ENCODE results near the gene YIPF5.

The YIPF5 gene

DNA sequence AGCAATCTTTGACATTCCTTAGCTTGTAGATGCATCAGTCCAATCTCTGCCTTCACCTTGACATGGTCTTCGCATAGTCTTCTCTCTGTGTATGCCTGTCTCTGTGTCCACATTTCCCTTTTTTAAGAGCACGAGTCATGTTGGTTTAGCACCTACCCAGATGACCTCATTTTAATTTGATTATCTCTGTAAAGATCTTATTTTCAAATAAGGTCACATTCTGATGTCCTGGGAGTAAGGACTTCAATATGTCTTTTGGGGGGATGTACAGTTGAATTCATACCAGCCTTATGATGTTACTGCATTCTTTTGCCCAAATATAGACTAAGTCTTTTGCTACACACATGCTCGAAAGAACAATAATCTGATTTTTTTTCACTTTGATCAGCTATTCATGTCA lies 7.1 kb upstream of the YIPF5 start:
- no peak for DNase-seq

DNA sequence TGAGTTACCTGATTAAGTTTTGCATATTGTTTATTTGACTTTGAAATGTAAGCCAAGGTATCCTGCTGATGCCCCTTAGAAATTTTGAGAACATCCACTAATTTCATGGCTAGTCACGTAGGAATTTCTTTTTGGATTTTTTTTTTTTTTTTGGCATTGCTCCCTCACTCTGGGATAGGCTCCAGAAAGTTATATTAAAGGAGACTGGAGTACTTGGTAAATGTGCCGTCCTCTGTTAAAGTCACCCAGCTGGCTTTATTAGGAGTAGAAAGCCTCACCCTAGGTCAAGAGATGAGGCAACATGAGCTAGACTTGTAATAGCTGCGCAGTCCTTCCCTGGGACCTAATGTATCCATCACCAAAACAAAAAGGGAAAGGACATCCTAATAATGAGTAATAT lies 3.3 kb upstream of the YIPF5 start:
- no peak for DNase-seq

DNA sequence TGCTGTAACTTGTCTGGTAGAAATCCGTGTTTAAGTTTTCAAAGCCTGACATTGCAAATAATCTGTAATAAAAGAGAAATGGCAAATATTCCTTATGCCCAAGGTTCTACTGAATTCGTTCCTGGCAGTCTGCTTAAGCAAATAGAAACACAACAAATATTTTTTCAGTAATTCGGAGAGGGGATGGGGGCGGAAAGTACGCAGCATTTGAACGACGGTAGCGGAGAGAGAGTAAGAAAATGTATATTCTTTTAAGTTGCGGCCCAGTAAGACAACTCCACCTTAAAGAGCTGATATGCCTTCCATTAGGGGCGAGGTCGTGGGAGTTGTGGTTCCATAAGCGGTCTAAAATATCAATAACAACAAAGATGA lies 569 bp downstream of the YIPF5 start:
- DNase-seq, result no peak

- DNase-seq, result no peak
Observed at GRCh38 chr5:144167998-144168397, 2.5 kb downstream of the YIPF5 start.

DNA sequence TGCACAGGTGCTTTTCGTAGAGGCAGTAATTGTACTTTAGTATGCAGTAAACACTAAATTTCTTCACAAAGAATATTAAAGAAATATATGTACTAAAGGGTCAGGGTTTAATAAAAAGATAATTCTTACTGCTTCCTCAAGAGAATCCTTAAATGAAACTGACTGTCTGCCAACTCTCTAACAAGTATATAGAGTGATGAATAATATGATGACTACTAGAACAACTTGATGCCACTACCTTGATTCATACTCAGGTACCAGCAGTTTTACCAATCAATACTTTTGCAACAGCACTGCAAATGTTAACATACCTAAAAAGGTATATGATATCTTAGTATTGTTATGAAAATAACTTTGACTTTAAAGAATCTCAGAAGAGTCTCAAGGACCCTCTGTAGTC lies 3.8 kb downstream of the YIPF5 start:
- DNase-seq, result no peak

DNA sequence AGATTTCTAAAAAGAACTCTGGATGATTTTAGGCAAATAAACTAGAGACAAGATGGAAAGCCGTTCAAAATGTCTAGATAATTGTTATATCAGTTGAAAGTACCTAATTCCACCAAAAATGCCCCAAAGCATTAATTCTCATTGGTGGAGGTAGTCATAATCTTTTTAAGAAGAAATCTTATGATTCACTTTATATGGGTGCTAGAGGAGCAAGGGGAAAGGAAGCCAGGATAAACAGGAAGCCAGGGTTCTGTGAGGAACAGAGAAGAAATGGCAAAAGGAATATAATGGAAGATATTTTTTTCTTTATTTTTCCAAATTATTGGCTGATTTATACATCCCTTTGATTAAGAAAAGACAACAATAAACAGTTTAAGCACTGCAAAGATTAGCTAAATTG lies 7.8 kb downstream of the YIPF5 start:
- DNase-seq, result no peak

DNA sequence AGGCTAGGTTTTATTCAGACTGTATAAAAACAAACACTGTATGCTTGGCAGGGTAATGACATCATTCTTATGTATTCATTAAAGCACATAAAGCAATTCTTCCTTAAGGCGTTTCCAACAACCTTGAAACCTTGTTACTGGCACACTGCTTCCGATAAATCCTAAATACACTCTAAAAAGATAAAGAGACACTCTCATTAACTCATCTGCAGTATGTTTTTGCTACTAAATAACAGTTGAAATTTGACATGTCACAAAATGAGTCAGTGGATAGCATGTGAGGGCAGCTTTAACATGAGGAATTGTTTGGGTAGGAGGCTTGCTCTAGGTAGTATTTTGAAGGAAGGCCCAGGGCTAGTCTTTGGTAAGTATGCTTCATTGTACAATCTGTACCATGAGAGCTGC lies 13.7 kb downstream of the YIPF5 start:
- DNase-seq, result no peak

GRCh38 chr5:144151026-144151425 lies 19.4 kb downstream of the YIPF5 start:
- no peak for DNase-seq

DNA sequence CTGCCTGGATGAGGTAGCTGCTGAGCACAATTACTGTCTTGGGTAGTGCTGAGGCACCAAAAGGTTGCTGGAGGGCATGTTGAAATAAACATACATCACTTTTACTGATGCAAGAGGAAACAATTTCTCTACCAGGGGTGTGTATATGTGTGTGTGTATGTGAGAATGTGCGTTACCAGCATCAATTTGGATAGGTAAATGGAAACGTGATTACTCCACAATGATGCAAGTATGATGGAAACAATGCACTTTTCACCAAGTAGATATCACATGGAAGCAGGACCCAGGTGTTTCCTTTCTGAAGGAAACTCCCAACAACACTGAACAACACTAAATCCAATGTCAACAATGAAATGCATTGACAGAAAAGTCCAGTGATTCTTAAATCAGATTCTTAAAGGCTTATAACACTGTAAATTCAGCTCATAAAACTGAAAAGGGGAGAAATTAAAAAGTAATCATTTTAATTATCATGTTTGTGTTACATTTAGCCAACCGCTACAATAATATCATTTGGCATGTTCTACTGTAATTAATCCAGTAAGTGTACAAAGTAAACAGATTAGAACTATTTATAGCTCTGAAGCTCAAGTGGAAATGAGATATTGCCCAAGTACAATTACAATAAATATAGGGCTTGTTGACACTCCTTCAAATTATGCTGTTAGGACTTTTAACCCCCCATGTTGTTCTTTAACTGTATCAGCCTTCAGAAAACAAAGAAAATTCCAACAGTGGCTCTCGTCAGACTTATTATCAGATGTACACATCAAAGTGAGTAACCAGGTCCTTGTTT lies 25.3 kb downstream of the YIPF5 start:
- DNase-seq, result no peak

DNA sequence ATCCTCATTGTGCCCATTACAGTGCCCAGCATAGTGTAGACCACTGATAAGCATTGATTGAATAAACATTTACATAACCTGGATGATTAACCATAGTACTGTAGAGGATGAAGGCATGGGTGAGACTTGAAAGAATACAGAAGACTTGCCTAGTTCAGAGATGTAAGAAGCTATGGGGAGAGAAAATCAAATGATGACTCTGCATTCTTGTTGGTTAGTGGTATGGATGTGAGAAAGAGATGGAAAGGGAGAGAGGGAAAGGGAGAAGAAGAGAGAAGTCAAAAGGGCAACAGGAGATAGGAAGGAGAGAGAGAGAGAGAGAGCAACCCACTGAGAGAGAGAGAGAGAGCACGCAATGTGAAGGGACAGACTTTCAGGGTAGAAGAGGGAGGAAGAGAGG lies 26.8 kb downstream of the YIPF5 start:
- DNase-seq, result no peak

DNA sequence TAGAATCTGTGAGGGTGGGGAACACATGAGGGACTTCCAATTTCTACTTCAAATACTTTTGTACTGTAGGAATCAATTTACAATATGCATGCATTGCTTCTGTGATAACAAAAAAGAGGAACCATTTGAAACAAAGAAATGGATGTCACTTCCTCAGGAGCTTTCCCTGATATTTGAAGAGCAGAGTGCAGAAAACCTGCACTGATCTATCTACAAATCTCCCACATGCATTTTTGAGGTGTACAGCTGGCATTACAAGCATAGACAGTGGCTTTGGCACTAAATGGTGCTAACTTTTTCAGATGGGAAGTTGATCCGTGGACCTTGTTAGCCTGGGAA lies 27.7 kb downstream of the YIPF5 start:
- no peak for DNase-seq

GRCh38 chr5:144142139-144142823 lies 28.2 kb downstream of the YIPF5 start:
- no peak for DNase-seq

GRCh38 chr5:144141585-144141984 lies 28.9 kb downstream of the YIPF5 start:
- no peak for DNase-seq

DNA sequence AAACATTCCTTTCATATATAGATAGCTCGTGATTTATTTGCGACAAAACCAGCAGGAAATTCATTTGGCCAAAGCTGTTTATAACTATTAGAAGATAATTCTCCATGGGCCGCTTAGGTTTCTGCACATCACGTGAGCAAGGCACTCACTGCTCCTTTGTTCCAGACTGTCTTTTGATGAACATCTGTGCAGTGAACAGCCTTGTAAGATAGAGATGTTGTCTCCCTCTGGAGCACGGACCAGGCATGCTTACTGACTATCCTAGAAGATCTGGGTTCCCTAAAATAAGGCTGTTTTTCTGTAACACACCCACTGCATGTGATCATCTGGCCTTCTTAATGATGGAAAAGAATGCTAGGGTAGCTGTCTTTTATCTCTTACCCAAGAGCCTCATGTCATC lies 30.9 kb downstream of the YIPF5 start:
- no peak for DNase-seq

GRCh38 chr5:144135113-144135762 lies 35.2 kb downstream of the YIPF5 start:
- DNase-seq, result no peak

- DNase-seq, result no peak
Observed at GRCh38 chr5:144134194-144134826, 36.1 kb downstream of the YIPF5 start.

GRCh38 chr5:144133050-144133633 lies 37.3 kb downstream of the YIPF5 start:
- no peak for DNase-seq

DNA sequence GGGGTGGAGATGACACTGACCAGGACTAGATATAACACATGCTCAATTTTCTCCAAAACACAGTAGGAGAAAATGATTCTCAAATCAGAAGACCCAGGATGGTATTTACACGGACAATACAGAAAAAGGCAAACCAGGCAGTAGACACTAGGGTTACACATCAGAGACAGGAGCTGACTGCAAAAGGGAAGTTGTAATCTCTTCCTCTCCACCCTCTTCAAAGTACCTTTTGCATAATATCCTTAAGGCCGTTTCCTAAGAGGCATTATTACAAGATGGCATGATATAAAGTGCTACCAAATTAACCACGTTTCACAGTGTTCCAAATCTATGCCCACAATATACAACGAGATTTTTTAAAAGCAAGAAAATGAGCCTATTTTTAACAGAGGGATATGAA lies 39.2 kb downstream of the YIPF5 start:
- DNase-seq, result no peak

- no peak for DNase-seq
Observed at GRCh38 chr5:144130306-144130705, 40.2 kb downstream of the YIPF5 start.

GRCh38 chr5:144128844-144129243 lies 41.6 kb downstream of the YIPF5 start:
- DNase-seq, result no peak

DNA sequence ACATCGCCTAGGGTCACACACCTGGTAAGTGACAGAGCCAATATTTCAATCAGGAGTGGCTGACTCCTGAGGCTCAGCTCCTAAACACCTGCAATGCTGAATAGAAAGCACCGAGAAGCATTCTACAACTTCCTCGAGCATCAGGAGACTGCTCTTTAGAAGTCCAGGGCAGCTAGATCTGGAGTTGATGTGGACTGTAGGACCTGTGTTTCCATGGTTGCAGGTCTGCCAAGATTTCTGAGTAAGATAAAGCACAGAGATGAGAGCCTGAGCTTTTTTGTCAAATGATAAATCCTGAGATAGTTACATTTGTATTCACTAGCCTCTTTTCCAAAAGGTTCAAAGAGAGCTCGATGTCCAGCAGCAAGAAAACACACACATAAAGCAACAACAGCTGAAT lies 43.8 kb downstream of the YIPF5 start:
- DNase-seq, result no peak

DNA sequence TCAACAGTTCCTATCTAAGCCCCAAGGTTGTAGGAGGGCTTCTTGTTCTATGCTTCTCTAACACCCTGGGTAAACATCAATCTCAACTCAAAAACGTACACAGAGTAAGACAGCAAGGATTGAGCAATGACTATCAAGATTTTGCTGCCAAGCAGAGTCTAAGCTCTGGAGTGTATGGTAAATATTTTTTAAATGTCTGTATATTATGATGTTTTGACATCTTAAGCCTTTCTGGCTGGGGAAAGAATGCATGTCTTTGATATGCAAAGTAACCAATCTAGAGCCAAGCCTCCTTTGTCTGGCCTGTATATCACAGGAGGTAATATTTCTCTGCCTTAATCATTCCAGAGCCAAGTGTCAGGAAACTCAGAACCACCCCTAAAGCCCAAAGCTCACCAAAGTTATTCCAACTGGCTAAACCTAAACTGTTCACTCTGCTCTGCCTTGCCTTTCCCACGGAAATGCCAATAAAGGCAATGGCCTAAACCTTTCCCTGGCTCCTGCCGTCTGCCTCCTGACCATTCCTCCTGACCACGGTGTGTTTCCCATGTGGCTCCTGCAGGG lies 45.2 kb downstream of the YIPF5 start:
- no peak for DNase-seq

GRCh38 chr5:144122641-144123040 lies 47.8 kb downstream of the YIPF5 start:
- no peak for DNase-seq
